ENCODE measurements around the gene LAPTM4A. TPM values are rescaled to one million over a fixed set of nuclear protein-coding genes. Genes with fewer than 3 reads are reported as not detected.

LAPTM4A gene
- total RNA-seq, 1 experiment from 2014 or later, result 62.7 TPM

DNA sequence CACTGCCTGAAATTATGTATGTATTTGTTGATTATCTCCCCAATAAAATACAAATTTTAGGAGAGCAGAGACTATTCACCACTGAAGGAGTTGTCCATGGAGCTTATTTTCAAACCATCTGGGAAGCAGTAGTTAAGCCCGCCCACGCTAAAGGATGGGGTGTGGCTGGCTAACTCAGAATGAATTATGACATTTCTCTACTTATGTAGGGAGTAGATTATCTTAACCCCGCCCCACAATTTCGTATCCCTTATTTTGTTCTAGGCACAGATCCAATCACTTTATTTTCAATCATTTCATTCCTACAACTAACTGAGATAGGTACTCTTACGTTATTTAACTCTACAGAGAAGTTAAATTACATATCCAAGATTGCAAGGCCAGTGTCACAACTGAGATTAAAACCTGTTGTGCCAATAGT, 1.4 kb upstream of the LAPTM4A start:
- Histone ChIP-seq H3K4me3 (ENCODE audit: low read length) (peak overlapping the region; percentile 79), H3K9me3 (ENCODE audit: low read length) (no peaks in the 10 kb centered on the region), H3K27ac (ENCODE audit: low read length) (peak overlapping the region; percentile 91), H3K36me3 (ENCODE audit: low read depth, low read length) (no peaks in the 10 kb centered on the region), H3F3A (ENCODE audit: low read length, unreplicated experiment) (peaks cover 5% of the 10 kb centered on the region), H3K9me2 (replicated peaks; ENCODE audit: low read length) (no peaks in the 10 kb centered on the region), H3K9ac (ENCODE audit: low read length) (peak overlapping the region; percentile 93), H3K4me2 (ENCODE audit: low read length) (peak overlapping the region; percentile 95), H2AFZ (ENCODE audit: low read length) (peak overlapping the region; percentile 94), H3K79me2 (ENCODE audit: low read length) (peaks cover 35% of the 10 kb centered on the region), H3K4me1 (ENCODE audit: insufficient read depth, low read length) (peaks cover 31% of the 10 kb centered on the region), H3K27me3 (ENCODE audit: low read length) (no peaks in the 10 kb centered on the region), H4K20me1 (ENCODE audit: low read length) (peaks cover 24% of the 10 kb centered on the region)
- no peak for TF ChIP-seq EZH2phosphoT487 (IDR thresholded peaks at IDR 0.05; ENCODE audit: borderline replicate concordance, low read length)
- TF ChIP-seq, protein P1, sequence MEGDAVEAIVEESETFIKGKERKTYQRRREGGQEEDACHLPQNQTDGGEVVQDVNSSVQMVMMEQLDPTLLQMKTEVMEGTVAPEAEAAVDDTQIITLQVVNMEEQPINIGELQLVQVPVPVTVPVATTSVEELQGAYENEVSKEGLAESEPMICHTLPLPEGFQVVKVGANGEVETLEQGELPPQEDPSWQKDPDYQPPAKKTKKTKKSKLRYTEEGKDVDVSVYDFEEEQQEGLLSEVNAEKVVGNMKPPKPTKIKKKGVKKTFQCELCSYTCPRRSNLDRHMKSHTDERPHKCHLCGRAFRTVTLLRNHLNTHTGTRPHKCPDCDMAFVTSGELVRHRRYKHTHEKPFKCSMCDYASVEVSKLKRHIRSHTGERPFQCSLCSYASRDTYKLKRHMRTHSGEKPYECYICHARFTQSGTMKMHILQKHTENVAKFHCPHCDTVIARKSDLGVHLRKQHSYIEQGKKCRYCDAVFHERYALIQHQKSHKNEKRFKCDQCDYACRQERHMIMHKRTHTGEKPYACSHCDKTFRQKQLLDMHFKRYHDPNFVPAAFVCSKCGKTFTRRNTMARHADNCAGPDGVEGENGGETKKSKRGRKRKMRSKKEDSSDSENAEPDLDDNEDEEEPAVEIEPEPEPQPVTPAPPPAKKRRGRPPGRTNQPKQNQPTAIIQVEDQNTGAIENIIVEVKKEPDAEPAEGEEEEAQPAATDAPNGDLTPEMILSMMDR (conservative IDR thresholded peaks at IDR 0.05; ENCODE audit: low read depth, low read length), result no peak
- no peak for TF ChIP-seq EZH2 (IDR thresholded peaks at IDR 0.05; ENCODE audit: low read length, unreplicated experiment)
- intact Hi-C loops (cut with micrococcal nuclease), result loop anchor here (1.0 to 5.0 kb wide), 2 partner anchors 11 to 141 kb away; no protein-coding TSS in a partner anchor
- DNase-seq, result peak; percentile 73
- ChIA-PET CTCF (interaction anchor here (1.3 kb wide), 1 partner anchor 38 kb away, joined by 7 read pairs; no protein-coding TSS in a partner anchor), POLR2A (ENCODE audit: unreplicated experiment) (no interaction called here)
- no TSS peak for BruUV-seq (replicated peaks)
- ATAC-seq, result peak; percentile 32

DNA sequence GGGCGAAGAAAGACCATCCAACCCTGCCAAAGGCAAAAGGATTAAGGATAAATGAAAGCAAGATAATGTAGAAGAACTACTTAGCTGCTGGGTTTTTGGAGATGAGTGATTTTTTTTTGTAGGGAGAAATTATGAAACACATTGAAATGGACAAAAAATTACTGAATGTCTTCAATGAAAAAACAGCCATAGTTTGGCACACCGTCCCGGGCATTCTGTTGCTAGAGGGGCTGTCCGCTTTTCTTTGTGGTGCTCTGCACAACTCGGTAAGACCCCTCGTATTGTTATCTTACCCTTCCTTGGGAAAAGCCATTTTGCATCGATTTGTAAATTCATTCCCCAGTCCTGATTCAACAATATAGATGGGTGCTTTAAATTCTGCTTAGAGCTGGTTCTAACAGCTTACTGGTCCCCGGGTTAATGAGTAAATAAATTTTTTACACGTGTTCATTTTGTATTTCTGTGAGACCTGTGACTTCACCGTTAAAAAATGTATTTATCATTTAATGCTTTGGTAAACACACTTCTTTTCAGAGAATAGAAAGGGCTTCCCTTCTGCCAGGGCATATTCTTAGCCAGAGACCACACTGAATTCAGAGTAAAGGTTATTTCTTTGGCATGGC, 912 bp upstream of the LAPTM4A start:
- H3K4me1 ChIP-seq (ENCODE audit: insufficient read depth, low read length), result peaks cover 33% of the 10 kb centered on the region
- TF ChIP-seq EZH2phosphoT487 (IDR thresholded peaks at IDR 0.05; ENCODE audit: borderline replicate concordance, low read length), result no peak
- no peak for TF ChIP-seq EZH2 (IDR thresholded peaks at IDR 0.05; ENCODE audit: low read length, unreplicated experiment)
- TF ChIP-seq, protein P1 (conservative IDR thresholded peaks at IDR 0.05; ENCODE audit: low read depth, low read length), result no peak
- H2AFZ ChIP-seq (ENCODE audit: low read length), result peak overlapping the region; percentile 94
- peak overlapping the region; percentile 91 for H3K27ac ChIP-seq (ENCODE audit: low read length)
- peaks cover 5% of the 10 kb centered on the region for H3F3A ChIP-seq (ENCODE audit: low read length, unreplicated experiment)
- H3K4me2 ChIP-seq (ENCODE audit: low read length), result peak overlapping the region; percentile 95
- no peaks in the 10 kb centered on the region for H3K9me2 ChIP-seq (replicated peaks; ENCODE audit: low read length)
- intact Hi-C loops (cut with micrococcal nuclease), result loop anchor here (1.0 to 5.0 kb wide), 2 partner anchors 10 to 140 kb away; no protein-coding TSS in a partner anchor
- peak; percentile 58 for DNase-seq
- H4K20me1 ChIP-seq (ENCODE audit: low read length), result peaks cover 24% of the 10 kb centered on the region
- peak overlapping the region; percentile 79 for H3K4me3 ChIP-seq (ENCODE audit: low read length)
- H3K79me2 ChIP-seq (ENCODE audit: low read length), result peaks cover 40% of the 10 kb centered on the region
- peak overlapping the region; percentile 93 for H3K9ac ChIP-seq (ENCODE audit: low read length)
- H3K27me3 ChIP-seq (ENCODE audit: low read length), result no peaks in the 10 kb centered on the region
- H3K9me3 ChIP-seq (ENCODE audit: low read length), result no peaks in the 10 kb centered on the region
- no peaks in the 10 kb centered on the region for H3K36me3 ChIP-seq (ENCODE audit: low read depth, low read length)
- POLR2A ChIA-PET (ENCODE audit: unreplicated experiment), result no interaction called here
- BruUV-seq (replicated peaks), result TSS peak; percentile 94
- peak; percentile 2 for ATAC-seq
- CTCF ChIA-PET, result interaction anchor here (1.3 kb wide), 1 partner anchor 37 kb away, joined by 7 read pairs; no protein-coding TSS in a partner anchor
